HG02642 (cell line): ENCODE results near the gene RAF1.
"Not testable (repeated sequence)": the region's sequence is repeated elsewhere in the genome, so short reads cannot be mapped to it uniquely, and the experiment has no call there.

ENCODE experiments used
- ATAC-seq: cut with Tn5 transposase; IDR thresholded peaks from one replicate; pipeline ENCODE4 v1.9.1; 2021; ENCODE audit warnings: mild to moderate bottlenecking; ENCODE audit not compliant: unreplicated experiment, poor library complexity

RAF1 gene

GRCh38 chr3:12571986-12572385, 91.9 kb downstream of the RAF1 start:
- ATAC-seq: no peak

GRCh38 chr3:12569836-12570235, 94.1 kb downstream of the RAF1 start:
- no peak for ATAC-seq

- no peak for ATAC-seq
Measured at GRCh38 chr3:12568747-12569146, 95.2 kb downstream of the RAF1 start.

- ATAC-seq: no peak
Measured at GRCh38 chr3:12566976-12567375, 96.9 kb downstream of the RAF1 start.

- no peak for ATAC-seq
Measured at GRCh38 chr3:12562451-12562850, 101.5 kb downstream of the RAF1 start.

- no peak for ATAC-seq
Measured at GRCh38 chr3:12561397-12561796, 102.5 kb downstream of the RAF1 start.

GRCh38 chr3:12560505-12561190, 103.3 kb downstream of the RAF1 start:
- peak; percentile 38 for ATAC-seq

- ATAC-seq: no peak
Measured at GRCh38 chr3:12559520-12559919, 104.4 kb downstream of the RAF1 start.

GRCh38 chr3:12558706-12559105, 105.2 kb downstream of the RAF1 start:
- ATAC-seq: no peak

GRCh38 chr3:12557473-12558100, 106.3 kb downstream of the RAF1 start:
- ATAC-seq: no peak

- peak; percentile 84 for ATAC-seq
Measured at GRCh38 chr3:12556690-12557472, 107.0 kb downstream of the RAF1 start, which contains the start of gene MKRN2. TSS of gene MKRN2 (plus strand) at chr3:12557087. CDS start at chr3:12557151, 64 bp downstream.

- peak; percentile 2 for ATAC-seq
Measured at GRCh38 chr3:12556314-12556689, 107.6 kb downstream of the RAF1 start.

GRCh38 chr3:12553921-12554391, 110.0 kb downstream of the RAF1 start:
- ATAC-seq: no peak

GRCh38 chr3:12549971-12550760, 113.8 kb downstream of the RAF1 start:
- no peak for ATAC-seq

- no peak for ATAC-seq
Measured at GRCh38 chr3:12545473-12545791, 118.5 kb downstream of the RAF1 start, which contains the start of gene MKRN2OS. TSS of gene MKRN2OS (minus strand) at chr3:12545499. CDS start at chr3:12545464, 35 bp downstream.

- no peak for ATAC-seq
Measured at GRCh38 chr3:12544652-12545472, 119.1 kb downstream of the RAF1 start.

- ATAC-seq: not testable (repeated sequence)
Measured at GRCh38 chr3:12543497-12543896, 120.4 kb downstream of the RAF1 start.

- no peak for ATAC-seq
Measured at GRCh38 chr3:12541625-12542024, 122.3 kb downstream of the RAF1 start.

- no peak for ATAC-seq
Measured at GRCh38 chr3:12536423-12536822, 127.5 kb downstream of the RAF1 start.
